GM23338 (cell line): ENCODE measurements around the gene KRTAP12-2.

Source experiments
- CREB1 ChIP-seq: fragments of 250-450 bp; sonication (Bioruptor Pico); IDR thresholded peaks from 2 replicates; pipeline ENCODE4 v1.5.0; 2020; ENCODE audit warnings: low read depth, mild to moderate bottlenecking, moderate library complexity
- CTCF ChIP-seq, 2 experiments: fragments of 200-600 bp in 1 of 2; sonication (generic) in 1 of 2; conservative IDR thresholded peaks; 2 replicates each; pipeline versions ENCODE4 v1.5.1 to v1.6.1; 2016 to 2017; ENCODE audit warnings: antibody characterized with exemption in 2 of 2, low read depth in 2 of 2, mild to moderate bottlenecking in 2 of 2, moderate library complexity in 1 of 2
- ETS1 ChIP-seq: IDR thresholded peaks from 2 replicates; pipeline ENCODE4 v1.6.1; 2016; ENCODE audit warnings: antibody characterized with exemption
- EZH2 ChIP-seq: fragments of 200-600 bp; sonication (generic); IDR thresholded peaks from one replicate; pipeline ENCODE4 v1.8.0; 2017; ENCODE audit warnings: antibody characterized with exemption, mild to moderate bottlenecking, low read depth; ENCODE audit not compliant: unreplicated experiment
- EZH2phosphoT487 ChIP-seq: fragments of 200-600 bp; sonication (generic); IDR thresholded peaks from one replicate; pipeline ENCODE4 v1.8.1; 2018; ENCODE audit warnings: antibody characterized with exemption; ENCODE audit not compliant: unreplicated experiment
- JUNB ChIP-seq: IDR thresholded peaks from one replicate; pipeline ENCODE4 v1.6.1; 2016; ENCODE audit warnings: antibody characterized with exemption; ENCODE audit not compliant: unreplicated experiment
- NANOG ChIP-seq: IDR thresholded peaks from 2 replicates; pipeline ENCODE4 v1.6.1; 2016; ENCODE audit warnings: antibody characterized with exemption, borderline replicate concordance
- POLR2AphosphoS5 ChIP-seq: IDR thresholded peaks from 2 replicates; pipeline ENCODE4 v1.6.1; 2016; ENCODE audit warnings: antibody characterized with exemption, low read depth
- REST ChIP-seq: IDR thresholded peaks from one replicate; pipeline ENCODE4 v1.6.1; 2018; ENCODE audit warnings: antibody characterized with exemption; ENCODE audit not compliant: unreplicated experiment
- STAT1 ChIP-seq: IDR thresholded peaks from one replicate; pipeline ENCODE4 v1.6.1; 2016; ENCODE audit warnings: antibody characterized with exemption; ENCODE audit not compliant: unreplicated experiment
- ZNF114 ChIP-seq: fragments of 250-450 bp; sonication (Bioruptor Pico); IDR thresholded peaks from 2 replicates; pipeline ENCODE4 v1.5.0; 2020; ENCODE audit warnings: mild to moderate bottlenecking, moderate library complexity

GRCh38 chr21:44643741-44644310 is 22.9 kb downstream of the KRTAP12-2 start:
- TF ChIP-seq CTCF (conservative IDR thresholded peaks at IDR 0.05; ENCODE audit: low read depth in 2 of 2) (no peak), CREB1 (no peak), JUNB (no peak), POLR2AphosphoS5 (no peak), EZH2 (no peak), REST (no peak), NANOG (no peak), ZNF114 (CRISPR knock-in tag) (no peak), EZH2phosphoT487 (no peak), ETS1 (no peak), STAT1 (no peak)
